GM19452 (cell line): ENCODE data around the gene AGBL4.

Source experiments
- ATAC-seq: cut with Tn5 transposase; IDR thresholded peaks from one replicate; pipeline ENCODE4 v1.9.1; 2021; ENCODE audit not compliant: unreplicated experiment

AGBL4 gene

DNA sequence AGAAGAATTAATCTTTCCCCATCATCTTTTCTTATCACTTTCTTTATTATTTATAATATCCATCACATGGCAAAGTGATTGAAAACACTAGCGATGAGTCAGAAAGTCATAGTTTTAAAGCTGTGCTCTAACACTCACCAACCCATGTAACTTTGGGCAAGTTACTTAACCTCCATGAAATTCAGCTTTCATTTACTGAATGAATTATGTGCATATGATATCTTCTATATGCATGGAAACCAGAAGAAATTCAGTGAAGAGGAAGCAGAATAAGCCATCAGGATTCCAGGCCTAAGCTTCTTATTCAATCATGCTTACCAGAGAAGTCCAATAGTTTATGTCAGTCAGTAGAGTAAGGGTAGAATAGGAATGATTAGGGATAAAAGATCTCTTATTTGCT, 300.1 kb downstream of the AGBL4 start:
- ATAC-seq, result no peak

DNA sequence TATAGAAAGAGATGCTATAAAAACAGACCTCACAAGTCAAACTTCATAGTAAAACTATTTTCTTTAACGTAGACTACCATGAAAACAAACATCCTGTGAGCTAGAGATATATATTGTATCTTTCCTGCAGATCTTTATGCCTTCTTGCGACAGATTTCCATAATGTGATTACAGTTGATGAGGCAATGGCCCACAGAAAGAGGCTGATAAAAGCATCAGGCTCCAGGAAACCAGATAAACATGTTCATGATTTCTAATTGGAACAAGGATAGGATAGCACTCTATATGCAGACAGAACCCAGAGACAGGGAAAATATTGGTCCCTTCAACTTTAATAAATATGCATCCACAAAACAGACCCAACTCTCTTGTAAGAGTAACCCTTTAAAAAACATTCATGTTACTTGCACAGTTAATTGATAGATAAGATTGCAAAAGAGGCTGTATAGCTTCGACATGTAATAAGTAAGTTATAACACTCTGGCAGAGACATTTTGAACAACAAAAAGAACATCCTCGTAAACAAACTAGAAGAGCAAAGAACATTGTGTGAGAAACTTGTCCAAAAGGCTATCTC, 329.4 kb downstream of the AGBL4 start:
- no peak for ATAC-seq

GRCh38 chr1:49686107-49686506, 337.6 kb downstream of the AGBL4 start:
- no peak for ATAC-seq

DNA sequence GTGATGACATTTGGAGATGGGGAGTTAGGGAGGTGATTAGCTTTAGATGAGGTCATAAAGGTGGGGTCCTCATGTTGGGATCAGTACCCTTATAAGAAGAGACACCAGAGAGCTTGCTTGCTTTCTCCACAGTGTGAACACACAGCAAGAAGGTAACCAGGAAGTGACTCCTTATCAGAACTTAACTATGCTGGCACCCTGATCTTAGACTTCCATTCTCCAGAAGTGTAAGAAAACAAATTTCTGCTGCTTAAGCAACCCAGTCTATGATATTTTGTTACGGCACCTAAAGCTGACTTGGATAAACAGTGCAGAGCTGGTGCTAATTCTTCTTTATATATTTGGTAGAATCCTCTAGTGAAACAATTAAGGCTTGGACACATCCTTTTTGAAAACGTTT, 346.0 kb downstream of the AGBL4 start:
- no peak for ATAC-seq

GRCh38 chr1:49651136-49651535, 372.6 kb downstream of the AGBL4 start:
- no peak for ATAC-seq

DNA sequence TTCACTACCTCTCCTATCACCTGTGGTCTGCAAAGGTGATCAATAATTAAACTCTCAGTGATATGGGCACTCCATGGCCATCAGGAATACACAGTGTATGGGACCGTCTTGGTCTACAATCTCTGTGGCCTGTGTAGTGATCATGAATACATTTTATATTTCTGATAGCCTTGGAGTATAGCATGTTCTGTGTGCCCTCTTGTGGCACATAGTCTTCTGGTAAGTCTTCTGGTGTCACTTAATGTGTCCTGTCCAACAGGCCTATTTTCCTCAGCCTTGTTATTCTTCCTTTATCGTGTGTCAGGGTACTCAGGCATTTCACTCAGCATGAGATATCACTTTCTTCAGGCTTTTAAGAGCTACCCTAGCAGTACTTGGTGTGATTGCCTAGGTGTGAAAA, 393.6 kb downstream of the AGBL4 start:
- no peak for ATAC-seq

- ATAC-seq, result no peak
These were observed 396.0 kb downstream of the AGBL4 start for GRCh38 chr1:49627781-49628180.

GRCh38 chr1:49626472-49626871, 397.3 kb downstream of the AGBL4 start:
- ATAC-seq, result no peak

GRCh38 chr1:49622877-49623276, 400.9 kb downstream of the AGBL4 start:
- ATAC-seq, result no peak

DNA sequence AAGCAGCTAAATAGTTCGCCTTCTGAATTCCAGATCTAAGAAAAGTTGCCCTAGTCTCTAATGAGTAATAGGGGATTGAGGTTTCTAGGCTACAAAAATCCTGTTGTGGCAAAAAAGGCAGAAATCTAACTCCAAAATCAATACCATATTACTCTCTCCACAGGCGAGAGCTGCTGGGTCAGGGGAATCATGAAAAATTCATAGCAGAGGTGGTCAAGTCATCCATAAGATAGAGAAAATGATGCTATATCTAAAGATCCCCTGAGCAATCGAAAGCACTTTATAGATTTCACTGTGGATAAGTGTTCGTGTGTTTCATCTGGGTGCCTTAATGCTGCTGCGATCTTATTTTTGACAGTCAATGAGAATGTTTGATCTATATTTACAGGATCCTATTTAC, 417.7 kb downstream of the AGBL4 start:
- no peak for ATAC-seq

GRCh38 chr1:49597436-49597835, 426.3 kb downstream of the AGBL4 start:
- ATAC-seq, result no peak

GRCh38 chr1:49576327-49576901, 447.3 kb downstream of the AGBL4 start:
- no peak for ATAC-seq

- no peak for ATAC-seq
These were observed 467.0 kb downstream of the AGBL4 start for GRCh38 chr1:49556676-49557234.

DNA sequence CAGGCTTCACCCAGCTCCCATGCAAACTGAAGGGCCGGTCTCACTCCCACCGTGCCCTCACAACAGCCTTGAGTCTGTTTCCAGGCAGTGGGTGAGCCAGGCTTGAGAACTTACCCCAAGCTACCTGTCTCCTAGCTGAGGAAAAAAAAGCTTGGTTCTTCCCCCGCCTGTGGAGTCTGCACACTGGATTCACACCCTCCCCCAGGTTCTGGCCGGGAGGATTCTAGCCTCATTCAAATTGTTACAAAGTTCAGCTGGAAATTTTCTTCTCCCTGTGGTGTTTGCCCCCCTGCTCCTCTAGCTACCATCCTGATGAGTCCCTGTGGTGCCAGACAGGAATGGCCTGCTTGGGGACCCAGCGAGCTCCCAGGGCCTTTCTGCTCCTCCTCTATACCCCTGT, 471.7 kb downstream of the AGBL4 start:
- ATAC-seq, result no peak

DNA sequence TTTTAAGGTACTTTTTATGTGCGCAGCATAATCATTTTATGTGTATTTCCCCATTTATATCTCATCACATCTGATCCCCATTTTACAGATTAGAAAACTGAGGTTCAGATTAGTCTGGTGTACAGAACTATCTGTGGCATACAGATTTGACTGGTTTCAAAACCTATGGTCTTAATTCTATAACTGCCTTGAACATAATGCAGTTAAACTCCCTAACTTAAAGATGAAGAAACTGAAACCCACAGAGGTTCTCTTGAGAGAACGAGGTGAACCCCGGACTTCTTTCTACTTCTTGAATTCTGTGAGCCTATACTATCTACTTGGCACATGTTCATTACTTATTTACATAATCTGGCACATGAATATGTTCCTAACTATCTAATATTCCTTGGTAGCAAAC, 479.1 kb downstream of the AGBL4 start:
- no peak for ATAC-seq

- no peak for ATAC-seq
These were observed 482.5 kb downstream of the AGBL4 start for GRCh38 chr1:49541096-49541752.

DNA sequence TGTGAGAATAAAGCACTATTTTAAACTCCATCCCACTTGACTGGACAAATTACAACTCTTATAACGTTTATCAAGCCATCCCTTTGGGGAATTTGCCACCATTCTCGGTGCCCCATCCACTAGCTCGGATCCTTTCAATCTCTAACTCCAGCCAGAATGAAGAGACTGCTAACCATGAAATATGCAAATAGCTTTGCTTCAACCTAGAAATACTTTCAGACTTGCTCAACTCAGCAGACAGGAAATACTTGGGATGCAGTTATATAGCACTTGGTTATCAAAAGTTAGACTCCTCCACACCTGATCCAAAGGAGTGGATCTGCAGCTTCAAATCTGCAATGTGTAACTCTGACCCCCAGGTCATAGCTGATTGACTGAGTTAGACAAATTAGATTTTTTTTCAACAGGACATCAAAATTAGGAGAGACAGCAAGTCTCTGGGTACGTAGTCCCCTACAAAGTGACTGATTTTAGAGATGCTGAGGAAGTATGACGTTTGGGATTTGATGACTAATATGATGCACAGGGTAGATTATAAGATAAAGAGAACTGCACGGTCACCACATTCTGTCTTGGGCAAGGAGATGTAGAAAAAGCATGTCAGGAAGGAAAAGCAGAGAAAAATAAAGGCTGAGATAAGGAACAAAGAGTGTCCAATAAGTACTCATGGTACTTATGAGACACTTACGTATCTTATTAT, 496.0 kb downstream of the AGBL4 start:
- no peak for ATAC-seq

DNA sequence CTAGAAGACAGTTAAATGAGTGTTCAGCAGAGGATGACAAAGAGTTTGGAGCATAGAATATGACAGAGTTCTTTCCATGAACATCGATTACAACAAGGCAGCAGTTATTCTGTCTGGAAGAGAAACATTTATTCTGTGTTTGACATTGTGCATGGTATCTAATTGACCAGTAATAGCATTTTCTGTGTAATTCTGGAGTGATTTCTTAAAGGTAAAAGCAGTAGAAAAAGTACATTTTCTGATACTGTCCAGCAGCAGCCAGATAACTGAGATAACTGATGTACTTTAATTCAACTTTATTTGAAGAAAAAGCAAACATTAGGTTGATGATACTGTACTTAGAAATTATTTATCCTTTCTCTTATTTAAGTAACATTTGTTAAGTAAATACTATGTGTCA, 497.1 kb downstream of the AGBL4 start:
- ATAC-seq, result no peak

DNA sequence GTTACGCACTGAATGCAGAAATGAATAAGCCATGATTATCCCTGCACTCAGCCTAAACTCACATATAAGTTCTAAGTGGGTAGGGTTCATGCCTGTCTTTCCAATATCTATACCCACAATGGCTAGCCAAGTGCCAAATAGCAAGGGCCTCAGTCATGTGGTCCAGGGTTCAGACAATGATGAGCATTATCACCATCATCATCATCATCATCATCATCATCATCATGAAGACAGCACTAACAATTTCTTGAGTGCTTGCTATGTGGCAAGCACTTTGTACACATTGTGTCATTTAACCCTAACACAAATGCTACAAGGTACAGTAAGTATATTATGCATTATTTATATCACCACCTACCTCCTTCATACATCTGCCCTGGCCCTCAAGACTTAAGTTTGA, 500.0 kb downstream of the AGBL4 start:
- no peak for ATAC-seq

GRCh38 chr1:49466961-49467360, 556.8 kb downstream of the AGBL4 start:
- ATAC-seq, result no peak

DNA sequence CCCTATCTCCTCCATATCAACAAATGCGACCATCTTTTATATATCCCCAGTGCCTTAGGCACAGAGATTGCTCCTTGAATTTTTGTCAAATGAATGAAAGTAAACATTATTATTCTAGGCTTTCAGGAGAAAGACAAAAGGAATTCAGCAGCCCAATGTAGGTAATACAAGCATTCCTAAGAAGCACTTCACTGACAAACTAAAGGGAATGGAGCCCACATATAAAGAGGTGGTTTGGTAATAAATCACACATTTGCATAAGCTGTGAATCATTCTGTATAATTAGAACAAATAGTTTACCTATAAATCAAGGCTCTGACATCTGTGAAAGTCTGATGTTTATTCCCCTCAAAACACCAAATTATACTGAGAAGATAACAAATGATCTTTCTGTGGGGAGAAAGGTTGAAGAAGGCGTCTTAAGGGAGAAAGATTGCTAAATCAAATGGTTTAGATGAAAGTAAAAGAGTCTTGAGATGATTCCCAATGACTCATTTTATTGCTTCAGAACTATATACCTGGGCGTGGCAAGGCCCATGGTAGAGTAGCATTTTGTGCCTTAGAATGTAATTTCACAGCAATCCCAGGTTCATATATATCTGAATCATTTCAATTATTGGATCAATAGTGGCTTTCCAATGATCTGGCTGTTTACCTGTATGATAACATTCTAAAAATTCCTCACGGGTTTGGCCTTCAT, 558.1 kb downstream of the AGBL4 start:
- no peak for ATAC-seq
